ENCODE data around the gene MATK. TPM values are rescaled to one million over a fixed set of nuclear protein-coding genes. Genes with fewer than 3 reads are reported as not detected.
A peak's percentile ranks its signal among the peaks of the same experiment; 100 is the strongest.
"Not testable (repeated sequence)": the region's sequence is repeated elsewhere in the genome, so short reads cannot be mapped to it uniquely, and the experiment has no call there.

Gene MATK
- total RNA-seq, 1 donor from 2014 or later = 1.8 TPM

DNA sequence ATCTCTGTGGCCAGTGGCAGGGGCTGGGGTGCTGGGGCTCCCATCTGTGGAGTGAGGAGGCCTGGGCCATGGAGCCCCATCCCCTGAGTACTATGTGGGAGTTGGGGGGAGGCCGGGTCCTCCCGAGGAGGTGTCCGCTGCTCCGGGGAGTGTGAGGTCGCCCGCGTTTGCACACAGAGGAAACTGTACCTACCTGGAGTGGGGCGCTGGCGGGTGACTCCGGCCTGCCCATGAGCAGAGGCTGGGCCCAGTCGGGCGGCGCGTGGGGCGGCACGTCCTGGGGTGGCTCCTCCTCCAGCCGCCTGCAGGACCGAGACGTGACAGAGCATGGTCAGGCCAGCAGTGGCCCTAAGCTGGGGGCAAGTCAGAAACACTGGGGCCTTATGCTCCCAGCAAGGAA is 33.8 kb upstream of the MATK start:
- no peak overlapping the region for H3K4me3 Mint-ChIP-seq (ENCODE audit: low read depth)
- H3K9me3 Mint-ChIP-seq (ENCODE audit: low read depth) = no peaks in the 10 kb centered on the region

DNA sequence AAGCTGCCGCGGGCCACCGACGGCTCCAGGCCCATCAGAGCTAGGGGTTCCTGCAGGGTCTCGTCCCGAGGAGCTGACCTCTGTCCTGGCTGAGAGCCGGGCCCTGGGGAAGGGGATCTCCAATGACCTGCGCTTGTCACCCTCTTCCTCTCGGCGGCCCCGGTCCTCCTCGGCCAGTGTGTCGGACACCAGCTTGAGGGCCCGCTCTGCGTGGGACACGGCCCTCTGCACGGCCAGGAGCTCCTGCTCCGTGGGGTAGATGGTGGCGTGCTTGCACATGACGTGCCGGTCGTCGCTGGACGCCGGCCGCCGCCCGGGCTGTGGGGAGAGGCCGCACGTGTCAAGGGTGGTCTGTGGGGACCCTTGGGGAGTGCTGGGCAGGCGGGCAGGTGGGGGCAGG is 32.7 kb upstream of the MATK start:
- Mint-ChIP-seq H3K27me3 (peaks cover 19% of the 10 kb centered on the region), H3K36me3 (ENCODE audit: insufficient read depth) (no peaks in the 10 kb centered on the region), H3K4me1 (ENCODE audit: low read depth) (no peaks in the 10 kb centered on the region), H3K27ac (no peak overlapping the region), H3K9me3 (ENCODE audit: low read depth) (no peaks in the 10 kb centered on the region), H3K4me3 (ENCODE audit: low read depth) (no peak overlapping the region)
- TF ChIP-seq, protein P1, sequence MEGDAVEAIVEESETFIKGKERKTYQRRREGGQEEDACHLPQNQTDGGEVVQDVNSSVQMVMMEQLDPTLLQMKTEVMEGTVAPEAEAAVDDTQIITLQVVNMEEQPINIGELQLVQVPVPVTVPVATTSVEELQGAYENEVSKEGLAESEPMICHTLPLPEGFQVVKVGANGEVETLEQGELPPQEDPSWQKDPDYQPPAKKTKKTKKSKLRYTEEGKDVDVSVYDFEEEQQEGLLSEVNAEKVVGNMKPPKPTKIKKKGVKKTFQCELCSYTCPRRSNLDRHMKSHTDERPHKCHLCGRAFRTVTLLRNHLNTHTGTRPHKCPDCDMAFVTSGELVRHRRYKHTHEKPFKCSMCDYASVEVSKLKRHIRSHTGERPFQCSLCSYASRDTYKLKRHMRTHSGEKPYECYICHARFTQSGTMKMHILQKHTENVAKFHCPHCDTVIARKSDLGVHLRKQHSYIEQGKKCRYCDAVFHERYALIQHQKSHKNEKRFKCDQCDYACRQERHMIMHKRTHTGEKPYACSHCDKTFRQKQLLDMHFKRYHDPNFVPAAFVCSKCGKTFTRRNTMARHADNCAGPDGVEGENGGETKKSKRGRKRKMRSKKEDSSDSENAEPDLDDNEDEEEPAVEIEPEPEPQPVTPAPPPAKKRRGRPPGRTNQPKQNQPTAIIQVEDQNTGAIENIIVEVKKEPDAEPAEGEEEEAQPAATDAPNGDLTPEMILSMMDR (IDR thresholded peaks at IDR 0.05; ENCODE audit: unreplicated experiment) = no peak
- no peak for DNase-seq (ENCODE audit: low spot score, unreplicated experiment)

More for the DNA sequence above, 33.8 kb upstream of the MATK start:
- Mint-ChIP-seq H3K27ac (no peak overlapping the region), H3K36me3 (ENCODE audit: insufficient read depth) (no peaks in the 10 kb centered on the region), H3K27me3 (peaks cover 19% of the 10 kb centered on the region), H3K4me1 (ENCODE audit: low read depth) (no peaks in the 10 kb centered on the region)
- TF ChIP-seq, protein P1 (IDR thresholded peaks at IDR 0.05; ENCODE audit: unreplicated experiment) = no peak
- no peak for DNase-seq (ENCODE audit: low spot score, unreplicated experiment)

DNA sequence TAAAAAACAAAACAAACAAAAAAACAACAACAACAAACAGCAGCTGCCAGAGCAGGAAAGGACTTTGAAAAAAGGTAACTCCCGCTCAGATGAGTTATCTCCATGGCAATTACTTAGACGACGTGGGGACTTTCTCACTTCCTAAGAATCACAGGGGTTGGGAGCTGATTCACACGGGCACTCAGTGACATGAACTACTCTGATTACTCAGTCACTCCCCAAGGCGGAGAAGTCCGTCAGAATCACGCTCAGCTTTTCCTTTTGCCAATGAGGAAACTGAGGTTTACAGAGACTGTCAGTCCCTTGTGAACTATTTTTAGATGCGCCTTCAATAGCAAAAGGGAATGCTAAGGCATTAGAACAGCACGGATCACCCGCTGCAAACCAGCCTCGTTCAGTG is 32.3 kb upstream of the MATK start:
- Mint-ChIP-seq H3K9me3 (ENCODE audit: low read depth) (no peaks in the 10 kb centered on the region), H3K4me1 (ENCODE audit: low read depth) (no peaks in the 10 kb centered on the region), H3K4me3 (ENCODE audit: low read depth) (no peak overlapping the region), H3K27me3 (peaks cover 15% of the 10 kb centered on the region), H3K36me3 (ENCODE audit: insufficient read depth) (no peaks in the 10 kb centered on the region), H3K27ac (no peak overlapping the region)
- TF ChIP-seq, protein P1 (IDR thresholded peaks at IDR 0.05; ENCODE audit: unreplicated experiment) = no peak
- DNase-seq (ENCODE audit: low spot score, unreplicated experiment) = no peak

DNA sequence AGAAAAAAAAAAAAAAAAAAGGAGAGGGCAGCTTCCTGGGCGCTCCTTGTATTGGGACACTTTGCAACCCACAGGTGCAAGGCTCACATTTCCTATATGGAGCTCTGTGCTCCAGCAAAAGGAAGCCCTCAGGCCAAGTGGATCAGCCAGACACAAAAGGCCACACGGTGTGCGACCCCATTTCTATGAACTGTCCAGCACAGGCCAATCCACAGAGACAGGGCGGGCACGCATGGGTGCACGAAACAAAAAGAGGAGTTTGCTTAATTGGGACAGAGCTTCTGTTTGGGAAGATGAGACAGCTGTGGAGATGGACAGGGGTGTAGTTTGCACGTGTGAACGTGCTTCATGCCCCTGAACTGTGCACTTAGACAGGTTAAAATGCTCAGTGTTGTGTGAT is 31.6 kb upstream of the MATK start:
- Mint-ChIP-seq H3K9me3 (ENCODE audit: low read depth) (no peaks in the 10 kb centered on the region), H3K4me3 (ENCODE audit: low read depth) (no peak overlapping the region), H3K4me1 (ENCODE audit: low read depth) (no peaks in the 10 kb centered on the region), H3K36me3 (ENCODE audit: insufficient read depth) (no peaks in the 10 kb centered on the region), H3K27ac (peak overlapping the region; percentile 7), H3K27me3 (peaks cover 10% of the 10 kb centered on the region)
- DNase-seq (ENCODE audit: low spot score, unreplicated experiment) = no peak
- TF ChIP-seq, protein P1 (IDR thresholded peaks at IDR 0.05; ENCODE audit: unreplicated experiment) = no peak

DNA sequence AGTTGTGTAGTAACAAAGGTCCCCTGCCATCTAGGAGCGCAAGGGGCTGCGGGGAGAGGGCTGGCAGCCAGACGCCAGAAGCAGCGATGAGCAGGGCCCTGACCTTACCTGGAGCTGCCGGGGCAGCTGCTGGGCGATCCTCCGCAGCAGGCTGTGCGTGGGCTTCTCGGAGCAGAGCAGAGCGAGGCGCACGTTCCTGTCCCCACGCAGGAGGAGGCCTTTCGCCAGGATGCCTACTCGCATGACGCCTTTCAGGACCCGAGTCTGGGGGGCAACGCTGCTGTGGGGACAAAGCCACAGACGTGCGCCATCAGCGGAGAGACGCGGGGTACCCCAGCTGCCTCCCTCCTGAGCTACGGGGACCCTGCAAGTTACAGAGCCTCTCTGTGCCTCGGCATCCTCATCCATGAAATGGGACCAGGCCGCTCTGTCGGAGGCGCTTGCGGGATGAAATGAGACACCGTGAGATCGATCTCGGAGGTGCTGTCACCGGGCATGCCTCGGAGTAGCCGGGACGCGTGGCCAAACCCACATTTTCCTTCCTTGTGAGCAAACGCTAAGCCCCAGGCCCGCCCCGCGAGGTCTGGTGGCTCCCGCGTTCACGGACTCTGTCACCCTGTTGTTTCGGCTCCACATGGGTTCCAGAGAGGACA is 30.5 kb upstream of the MATK start:
- TF ChIP-seq, protein P1 (IDR thresholded peaks at IDR 0.05; ENCODE audit: unreplicated experiment) = no peak
- H3K27me3 Mint-ChIP-seq = peaks cover 7% of the 10 kb centered on the region

DNA sequence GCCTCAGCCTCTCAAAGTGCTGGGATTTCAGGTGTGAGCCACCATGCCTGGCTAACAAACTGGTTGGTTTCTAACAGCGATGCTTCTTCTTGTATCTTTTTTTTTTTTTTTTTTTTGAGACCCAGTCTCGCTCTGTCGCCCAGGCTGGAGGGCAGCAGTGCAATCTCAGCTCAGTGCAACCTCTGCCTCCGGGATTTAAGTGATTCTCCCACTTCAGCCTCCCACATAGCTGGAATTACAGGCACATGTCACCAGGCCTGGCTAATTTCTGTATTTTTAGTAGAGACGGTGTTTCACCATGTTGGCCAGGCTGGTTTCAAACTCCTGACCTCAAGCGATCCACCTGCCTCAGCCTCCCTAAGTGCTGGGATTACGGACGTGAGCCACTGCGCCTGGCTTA is 30.0 kb upstream of the MATK start:
- not testable (repeated sequence) for H3K9me3 Mint-ChIP-seq (ENCODE audit: low read depth); DNase-seq (ENCODE audit: low spot score, unreplicated experiment); H3K27me3 Mint-ChIP-seq; H3K27ac Mint-ChIP-seq; H3K4me1 Mint-ChIP-seq (ENCODE audit: low read depth); H3K4me3 Mint-ChIP-seq (ENCODE audit: low read depth); H3K36me3 Mint-ChIP-seq (ENCODE audit: insufficient read depth)

More for the DNA sequence above, 30.5 kb upstream of the MATK start:
- no peaks in the 10 kb centered on the region for H3K36me3 Mint-ChIP-seq (ENCODE audit: insufficient read depth)
- DNase-seq (ENCODE audit: low spot score, unreplicated experiment) = no peak
- H3K27ac Mint-ChIP-seq = no peak overlapping the region
- no peak overlapping the region for H3K4me3 Mint-ChIP-seq (ENCODE audit: low read depth)
- no peaks in the 10 kb centered on the region for H3K9me3 Mint-ChIP-seq (ENCODE audit: low read depth)
- H3K4me1 Mint-ChIP-seq (ENCODE audit: low read depth) = no peaks in the 10 kb centered on the region
